HG02588 (cell line): Measurements from ENCODE around the gene SYT7.

ENCODE experiments used
- ATAC-seq: cut with Tn5 transposase; IDR thresholded peaks from one replicate; pipeline ENCODE4 v1.9.1; 2021; ENCODE audit warnings: mild to moderate bottlenecking, moderate library complexity; ENCODE audit not compliant: unreplicated experiment

SYT7 gene

DNA sequence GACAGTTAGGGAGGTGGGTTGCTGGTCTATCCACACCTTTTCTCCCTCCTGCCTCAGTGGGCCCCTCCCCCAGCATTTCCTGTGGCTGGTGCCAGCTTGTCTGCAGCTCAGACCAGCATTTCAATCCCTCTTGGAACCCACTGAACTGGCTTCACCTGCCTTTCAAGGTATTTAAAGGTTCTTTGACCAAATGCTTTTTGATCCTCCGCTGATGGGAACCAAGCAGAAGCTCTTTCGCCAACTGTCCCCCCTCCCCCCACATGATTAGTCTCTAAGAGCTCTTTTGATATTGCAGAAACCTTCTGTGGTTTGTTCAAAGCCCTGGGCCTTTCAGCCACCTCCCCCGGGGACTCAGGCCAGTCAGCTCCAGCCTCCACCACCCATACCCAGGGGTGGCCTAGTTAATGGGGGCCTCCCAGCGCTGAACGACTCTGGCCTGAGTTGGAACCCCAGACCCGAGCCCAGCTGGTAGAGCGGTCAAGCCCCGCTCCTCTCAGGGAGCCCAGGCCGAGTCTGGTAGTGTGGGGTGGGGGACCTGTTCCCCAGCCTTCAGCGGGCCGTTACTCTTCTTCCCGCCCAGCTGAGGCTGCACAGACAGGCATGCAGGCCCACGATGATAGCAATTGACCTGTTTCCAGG lies 6.0 kb upstream of the SYT7 start:
- no peak for ATAC-seq

DNA sequence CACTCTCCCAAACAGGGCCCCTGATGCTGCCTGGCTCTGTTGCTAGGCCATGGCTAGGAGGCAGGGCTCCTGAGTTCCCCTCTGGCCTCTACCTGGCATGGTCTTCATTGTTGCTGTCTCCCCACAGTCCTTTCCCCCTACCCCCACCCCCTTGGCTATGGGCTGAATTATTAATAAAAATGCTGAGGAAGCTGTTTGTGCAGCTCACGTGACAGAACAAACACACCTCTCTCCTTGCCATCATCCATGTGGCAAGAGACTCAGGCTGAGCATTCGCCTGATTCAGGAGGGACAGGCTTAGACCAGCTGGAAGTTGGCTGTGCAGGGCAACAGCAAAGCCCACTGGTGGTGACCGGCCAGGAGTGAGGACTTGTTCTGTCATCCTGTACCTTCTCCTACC lies 4.2 kb upstream of the SYT7 start:
- no peak for ATAC-seq

DNA sequence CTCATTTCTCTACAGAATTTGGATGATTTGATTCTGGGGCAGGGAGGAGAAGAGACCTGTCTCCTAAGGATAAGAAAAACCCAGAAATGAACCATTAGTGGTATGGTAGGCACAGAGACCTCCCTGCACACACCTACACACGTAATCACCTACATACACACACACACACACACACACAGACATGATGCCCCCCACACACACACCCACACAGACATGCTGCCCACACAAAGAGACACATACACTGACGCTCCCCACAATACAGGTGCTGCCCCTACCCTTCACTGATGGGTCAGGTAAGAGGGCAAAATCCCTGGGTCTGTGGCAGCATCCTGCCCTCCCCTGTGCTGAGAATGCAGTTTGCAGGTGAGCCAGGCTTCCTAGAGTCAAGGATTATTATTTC lies 1.1 kb upstream of the SYT7 start:
- ATAC-seq = no peak

DNA sequence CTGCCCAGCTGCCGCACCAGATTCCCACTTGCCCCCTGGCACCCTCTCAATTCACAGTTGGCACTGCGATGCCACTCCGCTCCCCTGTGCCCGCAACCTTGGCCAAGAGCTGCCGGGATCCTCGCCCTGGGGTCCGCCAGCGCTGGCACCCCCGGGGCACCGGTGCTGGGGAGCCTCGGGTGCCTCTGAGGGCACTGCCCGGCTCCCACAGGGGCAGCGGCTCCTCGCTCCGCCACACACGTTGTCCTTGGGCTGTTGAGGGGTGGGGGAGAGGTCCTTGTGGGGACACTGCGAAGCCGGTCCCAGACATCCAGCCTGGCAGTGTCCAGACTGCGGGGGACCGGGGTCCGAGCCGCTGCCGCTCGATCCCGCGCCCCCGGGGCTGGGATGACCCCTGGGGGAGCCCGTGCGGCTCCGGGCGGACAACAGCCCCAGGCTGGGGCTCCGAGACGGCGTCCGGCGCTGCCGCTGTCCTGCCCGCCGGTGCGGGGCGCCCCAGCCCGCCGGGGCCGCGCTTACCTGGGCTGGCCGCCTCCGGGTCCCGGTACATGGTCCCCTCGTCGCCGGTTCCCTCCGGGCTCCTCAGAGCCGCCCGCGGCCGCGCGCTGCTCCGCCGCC lies 496 bp downstream of the SYT7 start:
- ATAC-seq = no peak

DNA sequence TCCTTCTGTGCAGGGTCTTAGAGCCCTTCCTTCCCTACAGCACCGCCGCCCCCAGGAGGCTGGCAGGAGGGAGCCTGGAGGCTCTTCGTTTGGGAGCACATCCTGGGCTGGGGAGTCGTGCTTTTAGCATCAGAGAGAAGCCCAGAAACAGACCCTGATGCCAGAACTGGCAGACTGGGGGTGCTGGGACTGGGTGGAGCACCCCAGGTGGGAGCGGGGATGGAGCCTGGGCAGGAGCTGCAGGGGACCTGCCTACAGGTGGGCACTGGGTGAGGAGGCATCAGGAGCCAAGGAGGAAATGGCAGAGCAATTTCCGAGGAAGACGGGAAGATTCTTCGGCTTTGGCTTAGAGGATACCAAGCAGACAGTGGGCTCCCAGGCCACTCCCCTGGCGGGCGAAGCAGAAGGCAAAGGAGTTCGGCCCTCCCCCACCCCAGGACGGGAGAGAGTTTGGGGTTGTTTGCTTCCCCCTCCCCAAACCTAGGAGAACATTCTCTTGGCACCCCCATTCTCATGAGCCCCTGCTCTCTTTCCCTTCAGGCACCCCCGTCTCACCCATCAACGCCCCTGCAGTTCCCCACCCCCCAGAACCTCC lies 1.1 kb downstream of the SYT7 start:
- ATAC-seq = no peak

DNA sequence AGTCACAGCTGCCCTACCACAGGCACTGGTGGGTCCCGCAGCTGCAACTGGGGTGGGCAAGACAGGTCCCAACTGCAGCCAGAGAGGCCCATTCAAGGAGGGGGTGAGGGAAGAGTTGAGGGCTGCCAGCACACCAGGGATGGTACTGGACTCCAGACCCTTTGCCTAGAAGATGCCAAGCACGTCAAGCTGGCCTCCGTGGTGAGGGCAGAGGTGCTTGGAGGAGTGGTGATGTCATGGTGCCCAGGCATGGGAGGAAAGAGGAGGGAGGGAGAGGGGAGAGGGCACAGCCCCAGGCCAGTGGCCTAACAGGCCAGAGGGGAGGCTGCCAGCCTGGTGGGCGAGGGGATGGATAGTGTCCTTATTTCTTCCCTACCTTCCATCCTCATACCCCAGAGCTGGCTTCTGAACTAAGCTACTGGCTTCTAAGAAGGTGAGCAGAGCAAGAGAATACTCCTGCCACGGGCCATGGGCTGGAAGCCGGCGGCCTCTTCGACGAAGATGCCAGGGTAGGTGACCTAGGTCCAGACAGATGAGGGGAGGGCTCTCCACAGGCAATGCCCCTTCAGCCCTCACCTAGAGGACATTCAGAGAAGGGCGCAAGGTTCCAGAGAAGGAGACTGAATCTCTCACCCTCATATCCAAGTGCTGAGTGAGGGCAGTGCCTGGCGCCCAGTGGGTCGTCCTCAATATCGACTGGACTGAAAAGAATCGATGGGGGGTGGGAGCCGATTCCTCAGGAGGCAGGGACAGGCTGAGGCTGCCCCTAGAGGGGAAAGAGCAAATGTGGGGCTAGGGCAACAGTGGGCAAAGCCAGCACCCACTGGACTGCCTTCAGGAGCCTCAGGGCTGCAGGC lies 1.8 kb downstream of the SYT7 start:
- no peak for ATAC-seq

DNA sequence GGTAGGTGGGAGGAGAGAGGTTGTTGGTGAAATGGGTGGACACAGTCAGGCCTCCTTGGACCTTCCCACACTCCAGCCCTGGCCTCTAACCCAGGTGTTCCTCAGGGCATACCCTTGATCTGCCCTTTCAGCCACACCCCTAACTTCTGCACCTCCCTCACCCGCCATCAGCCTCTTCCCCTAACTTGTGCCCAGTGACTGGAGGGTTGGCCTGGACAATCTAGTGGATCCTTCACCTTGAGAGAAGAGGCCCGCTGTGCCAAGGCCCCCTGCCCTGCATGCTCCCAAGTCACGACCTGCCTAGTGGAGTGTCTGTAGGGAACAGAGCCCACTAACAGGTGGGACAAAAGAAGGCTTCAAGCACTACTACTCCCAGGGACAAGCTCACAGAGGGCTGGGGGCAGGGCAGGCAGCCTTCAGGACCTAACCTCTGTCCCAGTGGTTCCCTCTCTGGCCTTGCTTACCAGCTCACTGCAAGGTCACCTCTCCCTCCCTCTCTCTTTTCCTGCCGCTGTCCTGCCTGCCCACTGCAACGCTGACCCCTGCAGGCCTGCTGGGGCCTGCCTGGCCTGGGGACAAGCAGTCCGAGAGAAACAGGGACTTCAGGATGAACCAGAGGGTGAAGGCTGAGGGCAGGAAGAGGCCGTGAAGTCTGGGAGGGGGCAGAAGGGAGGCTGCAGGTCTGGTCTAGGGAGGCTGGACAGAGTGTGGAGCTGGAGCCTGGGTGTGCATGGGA lies 3.3 kb downstream of the SYT7 start:
- ATAC-seq = no peak

DNA sequence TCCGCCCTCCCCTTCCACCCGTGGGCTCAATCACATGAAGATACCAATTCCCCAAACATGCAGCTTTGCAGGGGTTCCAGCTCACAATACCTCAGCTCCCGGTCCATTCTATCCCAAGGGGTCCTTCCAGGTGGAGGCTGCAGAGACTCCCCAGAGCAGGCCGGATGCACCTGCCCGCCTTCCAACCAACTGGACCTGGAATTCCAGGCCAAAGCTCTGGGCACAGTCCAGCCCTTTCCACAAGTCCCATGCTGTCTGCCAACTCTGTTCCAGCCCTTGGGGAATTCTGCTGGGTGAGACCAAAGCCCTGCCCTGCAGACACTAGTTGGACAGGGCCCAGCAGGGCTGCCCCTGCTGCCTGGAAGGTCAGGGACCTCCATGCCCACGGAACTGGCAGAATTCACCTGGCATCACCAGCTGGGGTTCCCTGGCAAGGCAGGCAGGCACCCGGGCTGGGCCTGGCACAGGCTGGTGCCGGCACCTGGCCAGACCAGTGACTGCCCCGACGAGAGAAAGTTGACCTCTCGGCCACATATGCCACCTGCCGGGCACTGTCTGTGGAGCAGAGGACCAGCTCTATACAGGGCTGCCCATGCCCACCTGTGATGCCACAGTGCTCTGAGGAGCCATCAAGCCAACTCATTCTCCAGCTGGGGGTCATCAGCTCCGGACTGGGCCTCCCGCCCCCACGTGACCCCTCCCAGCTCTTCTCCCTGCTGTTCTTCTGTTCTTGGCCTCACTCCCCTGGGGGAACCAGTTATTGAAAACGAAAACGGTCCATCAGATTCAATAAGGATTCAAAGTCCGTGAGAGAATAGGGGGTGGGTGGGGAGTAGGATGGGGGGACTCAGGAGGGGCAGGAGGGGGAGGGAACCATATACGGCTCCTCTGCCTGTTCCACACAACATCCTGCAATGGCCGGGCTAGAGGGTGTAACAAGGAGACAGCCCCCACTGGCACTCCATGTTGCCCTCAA lies 4.7 kb downstream of the SYT7 start:
- no peak for ATAC-seq

DNA sequence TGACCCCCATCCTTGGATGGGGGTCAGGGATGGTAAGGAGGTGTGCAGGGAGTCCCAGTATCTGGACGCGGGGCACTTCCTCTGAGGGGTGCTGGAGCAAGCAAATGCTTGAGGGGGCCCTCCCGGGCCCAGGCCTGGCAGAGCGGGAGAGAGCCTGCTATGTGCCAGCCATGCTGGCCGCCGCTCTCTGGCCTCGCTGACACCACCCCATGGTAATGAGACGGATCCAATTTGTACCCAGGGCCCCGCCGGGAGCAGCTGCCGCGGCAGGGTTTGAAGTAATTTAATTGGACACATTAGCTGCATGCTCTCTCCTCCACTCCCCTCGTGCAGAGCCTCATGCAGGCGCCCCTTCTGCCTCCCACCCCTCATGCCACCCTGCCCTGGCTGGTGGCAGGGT lies 6.3 kb downstream of the SYT7 start:
- no peak for ATAC-seq

DNA sequence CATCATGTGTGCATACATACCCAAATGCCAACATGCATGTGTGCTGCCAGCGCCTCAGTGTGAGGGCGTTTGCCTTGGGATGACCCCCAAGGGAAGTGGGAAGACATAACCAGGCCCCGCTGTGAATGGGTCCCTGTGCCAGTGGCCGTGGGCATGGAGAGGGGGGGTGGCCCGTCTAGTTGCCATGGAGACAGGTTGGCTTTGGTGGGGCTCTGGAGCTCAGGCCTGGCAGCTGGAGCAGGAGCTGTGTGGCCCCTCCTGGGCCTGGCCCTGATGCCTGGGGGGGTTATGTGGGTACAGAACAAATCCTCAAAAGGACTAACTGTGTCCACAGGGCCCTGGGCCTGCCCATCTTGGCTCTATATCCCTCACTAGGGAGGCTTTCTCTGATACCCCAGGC lies 8.0 kb downstream of the SYT7 start:
- no peak for ATAC-seq

DNA sequence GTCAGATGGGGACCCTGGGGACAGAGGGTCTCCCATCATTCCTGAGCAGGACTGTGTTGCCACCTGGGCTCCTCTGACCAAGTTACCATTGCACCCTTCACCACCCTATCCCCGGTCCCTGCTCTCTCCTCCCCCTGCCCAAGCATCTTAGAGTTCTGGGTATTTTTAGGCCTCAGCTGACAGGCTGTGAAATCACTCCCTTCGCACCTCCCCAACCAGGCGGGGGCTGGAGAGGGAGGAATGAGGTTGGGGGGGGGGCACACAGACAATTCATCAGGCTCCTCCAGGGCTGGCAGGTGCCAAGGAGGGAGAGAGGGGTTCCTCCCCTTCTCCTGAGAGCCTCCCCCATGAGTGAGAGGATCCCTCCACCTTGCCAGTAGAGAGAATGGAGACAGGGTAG lies 9.0 kb downstream of the SYT7 start:
- no peak for ATAC-seq

DNA sequence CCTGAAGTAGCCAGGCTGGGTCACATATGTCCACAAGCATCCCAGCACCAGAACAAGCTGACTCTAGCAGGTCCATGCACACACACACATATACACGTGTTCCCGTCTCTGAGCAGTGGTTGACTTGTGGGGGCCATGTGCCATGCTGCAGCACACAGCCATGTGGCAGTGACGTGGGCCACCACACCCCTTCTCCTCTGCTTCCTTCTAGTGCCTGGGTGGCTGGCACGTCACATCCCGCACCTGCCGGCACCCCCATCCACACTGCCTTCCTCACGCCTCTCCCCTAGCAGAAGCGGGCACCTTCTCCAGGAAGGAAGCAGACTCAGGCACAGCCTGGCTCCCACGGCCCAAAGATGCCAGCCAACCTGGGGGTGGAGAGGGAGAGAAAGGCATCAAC lies 9.5 kb downstream of the SYT7 start:
- ATAC-seq = no peak

DNA sequence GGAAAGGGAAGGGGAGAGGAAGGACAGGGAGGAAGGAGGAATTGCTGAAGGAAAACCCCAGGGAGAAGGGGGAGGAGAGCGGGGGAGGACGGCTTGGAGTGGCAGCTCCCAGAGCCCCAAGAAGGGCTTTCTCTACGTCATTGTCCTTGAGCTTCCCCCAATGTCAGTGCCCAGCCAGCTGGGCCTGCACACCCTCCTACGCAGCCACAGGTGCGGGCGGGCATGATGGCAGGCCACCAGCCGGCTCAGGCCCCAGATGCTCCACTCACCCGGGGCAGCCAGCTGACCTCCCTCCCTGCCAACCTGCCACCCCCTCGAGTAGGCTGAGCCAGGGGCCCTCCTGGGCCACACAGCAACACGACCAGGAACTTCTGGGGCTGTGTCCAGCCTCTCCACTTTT lies 11.2 kb downstream of the SYT7 start:
- no peak for ATAC-seq

DNA sequence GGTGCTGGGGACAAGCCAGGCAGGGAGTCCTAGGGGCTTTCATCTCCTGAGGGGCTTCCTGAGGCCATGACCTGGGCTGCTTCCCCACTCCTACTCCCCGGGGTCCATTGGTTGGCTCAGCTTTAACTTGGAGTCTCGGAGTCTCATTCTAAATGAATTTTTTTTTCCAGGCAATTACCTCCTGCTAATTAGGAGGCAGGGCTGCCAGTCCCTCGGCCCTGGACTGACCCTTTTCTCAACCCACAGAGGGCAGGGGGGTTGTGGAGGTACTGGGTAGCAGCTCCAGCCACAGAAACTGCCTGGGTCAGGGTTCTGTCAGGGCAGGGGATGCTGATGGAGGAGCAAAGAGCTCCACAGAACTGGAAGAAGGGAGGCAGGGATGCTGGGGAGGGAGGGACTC lies 11.9 kb downstream of the SYT7 start:
- ATAC-seq = no peak

DNA sequence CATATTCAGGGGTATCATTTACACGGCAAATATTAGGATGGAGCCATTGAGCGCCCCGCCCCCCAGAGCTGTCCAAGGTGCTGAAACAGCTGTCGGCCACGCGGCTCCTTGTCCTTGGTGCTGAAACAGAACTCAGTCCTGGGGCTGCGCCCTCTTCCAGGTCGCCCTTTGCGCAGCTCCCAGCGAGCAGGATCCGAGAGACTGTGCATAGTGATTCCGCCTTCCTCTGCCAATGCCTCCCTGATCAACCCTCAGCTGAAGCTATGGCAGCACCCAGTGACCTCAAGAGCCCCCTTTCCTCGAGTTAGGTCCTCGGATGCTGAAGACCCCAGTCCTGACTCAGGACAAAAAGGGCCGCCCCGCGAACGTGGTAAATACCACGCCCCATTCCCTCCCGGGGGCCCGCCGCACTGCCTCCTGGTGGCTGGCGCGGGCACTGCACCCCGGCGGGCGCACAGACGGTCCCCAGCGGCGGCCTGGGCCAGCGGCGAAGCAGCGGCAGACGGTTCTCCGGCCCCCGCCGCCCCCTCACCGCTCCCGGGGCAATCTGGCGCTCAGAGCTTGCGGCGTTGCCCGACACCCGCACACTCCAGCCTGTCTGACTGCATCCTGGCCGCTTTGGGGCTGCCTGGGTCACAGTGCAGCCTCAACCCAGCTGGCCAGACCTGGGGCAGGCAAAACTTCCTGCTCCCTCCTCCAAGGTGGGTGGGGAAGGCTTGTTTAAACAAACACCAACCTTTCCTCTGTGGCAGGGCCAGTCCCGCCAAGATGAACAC lies 13.4 kb downstream of the SYT7 start:
- no peak for ATAC-seq

DNA sequence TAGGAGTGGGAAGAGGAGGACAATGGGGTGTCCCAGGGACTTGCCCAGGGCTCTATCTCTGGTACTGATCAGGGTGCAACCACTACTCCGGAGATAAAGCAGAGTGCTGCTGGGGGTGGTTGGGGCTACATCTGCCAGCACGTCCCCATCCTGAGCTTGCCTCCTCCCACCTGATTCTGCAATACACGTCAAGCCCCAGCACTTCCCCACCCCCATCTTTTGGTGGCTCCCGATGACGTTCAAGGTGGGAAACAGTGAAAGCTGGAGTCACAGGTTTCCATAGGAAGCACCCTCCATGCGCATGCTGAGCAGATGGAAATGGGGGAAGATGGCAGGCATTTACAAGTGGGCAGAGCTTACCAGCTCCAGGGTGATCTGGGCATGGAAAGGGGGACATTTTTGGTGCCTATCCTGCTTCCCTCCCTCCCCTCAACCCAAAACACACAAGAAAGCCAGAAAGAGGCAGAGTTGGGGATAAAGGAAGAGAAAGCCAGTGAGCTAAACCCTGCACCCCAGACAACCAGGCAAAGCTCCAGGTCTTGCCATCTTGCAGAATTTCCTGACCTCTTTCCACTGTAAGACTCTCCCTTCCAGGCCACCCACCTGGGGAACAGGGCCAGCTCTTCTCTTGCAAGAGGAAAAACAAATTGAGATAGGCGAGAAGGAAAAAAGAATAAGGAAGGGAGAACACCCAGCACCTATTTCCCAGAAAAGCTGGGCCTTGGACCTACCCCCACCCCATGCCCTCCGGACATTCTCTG lies 15.8 kb downstream of the SYT7 start:
- no peak for ATAC-seq

DNA sequence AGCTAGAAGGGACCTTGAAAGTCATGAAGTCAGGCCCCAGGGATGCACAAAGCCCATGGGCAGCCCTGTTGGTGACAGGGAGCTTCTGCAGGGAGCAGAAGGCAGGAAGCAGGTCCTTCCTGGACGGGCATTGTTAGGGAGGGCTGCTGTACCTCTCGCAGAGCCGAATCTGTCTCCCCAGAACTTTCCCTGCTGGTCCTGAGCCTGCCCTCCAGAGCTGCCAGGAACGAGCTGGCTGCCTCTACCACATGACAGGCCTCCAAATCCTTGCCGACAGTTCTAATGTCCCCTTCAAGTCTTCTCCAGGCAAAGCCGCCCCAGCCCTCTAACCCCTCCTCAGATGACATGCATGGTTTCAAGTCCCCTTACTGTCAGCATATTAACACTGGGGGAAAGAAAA lies 20.1 kb downstream of the SYT7 start:
- no peak for ATAC-seq

DNA sequence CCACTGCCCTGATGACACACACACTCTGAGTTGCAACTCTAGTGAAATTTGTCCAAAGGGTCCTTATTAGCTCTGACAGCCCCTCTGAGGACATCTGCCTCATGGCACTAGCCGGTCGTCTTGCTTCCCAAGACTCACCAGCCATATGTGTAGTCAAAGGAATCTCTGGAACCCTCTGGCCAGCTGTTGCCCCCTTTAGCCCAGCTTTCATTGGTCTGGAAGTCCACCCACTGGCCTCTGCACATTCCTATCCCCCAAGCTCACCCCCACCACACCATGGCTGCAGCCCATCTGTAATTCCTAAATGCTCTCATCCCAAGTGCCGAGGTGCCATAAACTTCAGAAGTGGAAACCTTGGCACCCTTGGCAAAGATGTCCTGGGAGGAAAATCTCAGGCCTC lies 24.3 kb downstream of the SYT7 start:
- ATAC-seq = no peak

DNA sequence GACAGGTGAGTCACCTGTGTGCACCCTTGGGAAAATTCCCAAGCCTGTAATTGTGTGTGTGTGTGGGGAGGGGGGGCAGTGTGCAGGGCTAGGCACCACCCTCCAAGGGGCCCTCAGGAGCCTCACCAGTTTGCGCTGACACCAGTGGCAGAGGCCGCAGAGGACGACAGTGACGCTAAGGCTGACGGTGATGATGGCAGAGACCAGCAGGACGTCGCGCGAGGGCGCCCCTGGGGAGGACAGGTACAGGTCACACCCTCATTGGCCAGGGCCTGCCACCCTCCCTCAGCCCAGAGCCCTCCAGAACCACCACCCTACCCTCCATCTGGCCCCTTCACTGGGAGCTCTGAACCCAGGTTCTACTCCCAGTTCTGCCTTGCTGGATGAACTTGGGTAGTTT lies 24.9 kb downstream of the SYT7 start:
- no peak for ATAC-seq
